Measurements from ENCODE around the gene YWHAB.

GRCh38 chr20:44942264-44942973 lies 56.9 kb downstream of the YWHAB start:
- TF ChIP-seq GATA2 (IDR thresholded peaks at IDR 0.05; ENCODE audit: low read depth, low read length), result no peak
- no peak for TF ChIP-seq GATA3 (IDR thresholded peaks at IDR 0.05; ENCODE audit: low read depth, low read length)

All from SH-SY5Y (cell line).